Measurements from ENCODE around the gene POLR1D.

DNA sequence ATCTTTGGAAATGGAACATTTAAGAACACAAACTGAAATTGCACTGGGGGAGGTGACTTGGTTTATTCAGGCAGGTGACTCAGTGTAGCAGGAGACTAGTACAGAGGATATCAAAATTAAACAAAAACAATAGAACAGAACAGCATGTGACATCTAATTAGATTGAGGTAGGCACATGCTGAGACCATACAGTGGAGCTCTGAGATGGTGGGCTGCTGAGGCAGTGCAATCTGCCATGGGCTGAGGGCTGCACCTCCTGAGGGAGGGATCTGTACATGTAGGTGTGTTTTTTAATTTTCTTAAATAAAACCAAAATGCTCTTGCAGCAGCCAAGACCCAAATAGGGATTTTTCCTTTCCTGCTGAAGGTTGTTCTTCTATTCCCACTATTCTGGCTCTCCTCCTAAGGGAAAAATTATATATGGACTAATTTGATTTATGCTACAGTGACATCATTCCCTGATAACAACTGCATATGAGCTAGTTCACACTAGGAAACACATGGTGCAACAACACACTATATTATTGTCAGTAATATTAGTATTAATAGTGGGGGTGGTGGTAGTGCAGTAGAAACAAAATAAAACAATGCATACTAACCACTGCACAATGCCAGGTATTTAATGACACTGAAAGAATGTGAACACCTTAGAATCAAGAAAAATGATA is 49.3 kb upstream of the POLR1D start:
- TF ChIP-seq POLR2A (IDR thresholded peaks at IDR 0.05; ENCODE audit: low read length), result no peak
- TF ChIP-seq GATA1 (IDR thresholded peaks at IDR 0.05; ENCODE audit: low read depth, low read length), result no peak
